Measurements from ENCODE around the gene RRAGD. TPM values are rescaled to one million over a fixed set of nuclear protein-coding genes. Genes with fewer than 3 reads are reported as not detected.

RRAGD gene
- total and polyA plus RNA-seq, 4 donors = 4.7 to 6.7 (median 5.6) TPM

DNA sequence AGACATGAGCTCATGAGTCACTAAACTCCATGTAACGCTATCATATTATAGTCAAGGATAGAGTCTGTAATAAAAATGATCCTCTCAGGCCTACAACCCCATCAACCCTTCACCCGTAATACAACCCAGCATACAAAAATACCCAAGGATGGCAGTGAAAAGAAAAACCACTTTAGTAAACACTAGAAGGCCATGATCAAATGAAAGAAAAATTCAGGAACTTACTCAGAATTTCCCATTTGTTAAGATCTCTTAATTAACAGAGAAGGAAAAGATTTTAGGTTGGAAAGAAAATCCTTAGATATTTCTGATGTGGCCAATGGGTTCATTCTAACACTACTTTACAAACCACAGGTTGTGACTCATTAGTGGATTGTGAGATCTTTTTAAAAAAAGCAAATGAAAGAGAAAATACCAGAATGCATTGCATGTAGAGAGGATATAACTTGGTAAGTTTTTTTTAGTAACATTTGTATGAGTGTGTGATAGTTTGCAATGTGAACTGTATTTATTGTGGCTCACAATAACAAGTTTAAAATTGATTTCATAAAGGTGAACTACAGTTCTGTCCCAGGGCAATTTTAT, 51.6 kb downstream of the RRAGD start:
- TF ChIP-seq, protein P1, sequence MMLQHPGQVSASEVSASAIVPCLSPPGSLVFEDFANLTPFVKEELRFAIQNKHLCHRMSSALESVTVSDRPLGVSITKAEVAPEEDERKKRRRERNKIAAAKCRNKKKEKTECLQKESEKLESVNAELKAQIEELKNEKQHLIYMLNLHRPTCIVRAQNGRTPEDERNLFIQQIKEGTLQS (IDR thresholded peaks at IDR 0.05) = no peak
- no peak for TF ChIP-seq SP1 (IDR thresholded peaks at IDR 0.05)
- TF ChIP-seq JUND (IDR thresholded peaks at IDR 0.05) = no peak
- TF ChIP-seq ZBTB33 (IDR thresholded peaks at IDR 0.05) = no peak
- TF ChIP-seq CTCF (IDR thresholded peaks at IDR 0.05; ENCODE audit: low read depth, low read length, missing input control) = no peak
- no peak for TF ChIP-seq EGR1 (IDR thresholded peaks at IDR 0.05; ENCODE audit: low read depth in 2 of 2)
- TF ChIP-seq HNF4G (IDR thresholded peaks at IDR 0.05) = no peak
- TF ChIP-seq NR2F2 (IDR thresholded peaks at IDR 0.05) = no peak
- Histone ChIP-seq H3K36me3 (ENCODE audit: control insufficient read depth in 4 of 4, insufficient read depth in 3 of 4, low read depth in 1 of 4, low read length in 3 of 4) (no peaks in the 10 kb centered on the region), H3K27ac (ENCODE audit: low read depth in 1 of 2, low read length in 2 of 2) (no peak overlapping the region), H3K27me3 (ENCODE audit: control insufficient read depth in 4 of 4, insufficient read depth in 4 of 4, low read length in 3 of 4) (no peaks in the 10 kb centered on the region), H3K9ac (ENCODE audit: low read depth in 1 of 2, low read length in 2 of 2) (no peak overlapping the region), H3K4me3 (ENCODE audit: low read depth in 1 of 3, low read length in 3 of 3) (no peak overlapping the region), H3K9me3 (ENCODE audit: control insufficient read depth in 4 of 4, low read length in 3 of 4) (no peaks in the 10 kb centered on the region), H3K4me1 (ENCODE audit: control insufficient read depth in 4 of 4, insufficient read depth in 4 of 4, low read length in 3 of 4) (peaks cover 0 to 3% (median 0%) of the 10 kb centered on the region in 4 donors)
- WGBS = 93% methylated on average over 2 of the region's 2 CpGs
- DNase-seq (ENCODE audit: low spot score) = no peak

DNA sequence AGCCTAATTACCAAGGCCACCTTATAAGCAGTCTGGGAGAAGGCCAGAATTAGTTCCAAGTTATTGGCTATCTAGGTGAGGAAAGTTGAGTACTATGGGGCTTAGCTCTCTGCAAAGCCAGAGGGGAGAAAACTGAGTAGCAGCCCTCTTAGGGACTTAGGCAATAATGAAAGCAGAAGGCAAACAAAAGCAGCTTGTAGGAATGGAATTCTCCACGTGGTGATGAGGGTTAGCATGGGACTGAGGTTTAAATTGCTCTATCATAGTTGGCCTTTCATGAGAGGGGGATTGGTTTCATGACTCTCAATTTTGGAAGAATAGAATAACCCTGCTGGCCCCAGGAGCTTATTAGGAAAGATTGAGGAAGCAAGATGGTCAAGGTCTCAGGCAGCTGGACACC, 52.5 kb downstream of the RRAGD start:
- no peaks in the 10 kb centered on the region for H3K27me3 ChIP-seq (ENCODE audit: control insufficient read depth in 4 of 4, insufficient read depth in 4 of 4, low read length in 3 of 4)
- TF ChIP-seq NR2F2 (IDR thresholded peaks at IDR 0.05) = no peak
- TF ChIP-seq HNF4A (conservative IDR thresholded peaks at IDR 0.05) = no peak
- TF ChIP-seq, protein P1 (IDR thresholded peaks at IDR 0.05) = no peak
- TF ChIP-seq CTCF (IDR thresholded peaks at IDR 0.05; ENCODE audit: low read depth, low read length, missing input control) = no peak
- TF ChIP-seq JUND (IDR thresholded peaks at IDR 0.05) = no peak
- TF ChIP-seq HNF4G (IDR thresholded peaks at IDR 0.05) = no peak
- TF ChIP-seq GABPA (IDR thresholded peaks at IDR 0.05 in 1 of 2, conservative IDR thresholded peaks at IDR 0.05 in 1 of 2) = no peak
- no peak for TF ChIP-seq EGR1 (IDR thresholded peaks at IDR 0.05; ENCODE audit: low read depth in 2 of 2)
- no peak for TF ChIP-seq RXRA (IDR thresholded peaks at IDR 0.05)
- TF ChIP-seq FOXA2 (IDR thresholded peaks at IDR 0.05) = no peak
- TF ChIP-seq, protein P2, sequence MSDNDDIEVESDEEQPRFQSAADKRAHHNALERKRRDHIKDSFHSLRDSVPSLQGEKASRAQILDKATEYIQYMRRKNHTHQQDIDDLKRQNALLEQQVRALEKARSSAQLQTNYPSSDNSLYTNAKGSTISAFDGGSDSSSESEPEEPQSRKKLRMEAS (IDR thresholded peaks at IDR 0.05) = no peak
- no peak for TF ChIP-seq RAD21 (IDR thresholded peaks at IDR 0.05)
- TF ChIP-seq ZBTB33 (IDR thresholded peaks at IDR 0.05) = no peak
- TF ChIP-seq FOXA1 (IDR thresholded peaks at IDR 0.05) = no peak
- TF ChIP-seq SP1 (IDR thresholded peaks at IDR 0.05) = no peak
- TF ChIP-seq YY1 (IDR thresholded peaks at IDR 0.05) = no peak
- TF ChIP-seq, protein P3, sequence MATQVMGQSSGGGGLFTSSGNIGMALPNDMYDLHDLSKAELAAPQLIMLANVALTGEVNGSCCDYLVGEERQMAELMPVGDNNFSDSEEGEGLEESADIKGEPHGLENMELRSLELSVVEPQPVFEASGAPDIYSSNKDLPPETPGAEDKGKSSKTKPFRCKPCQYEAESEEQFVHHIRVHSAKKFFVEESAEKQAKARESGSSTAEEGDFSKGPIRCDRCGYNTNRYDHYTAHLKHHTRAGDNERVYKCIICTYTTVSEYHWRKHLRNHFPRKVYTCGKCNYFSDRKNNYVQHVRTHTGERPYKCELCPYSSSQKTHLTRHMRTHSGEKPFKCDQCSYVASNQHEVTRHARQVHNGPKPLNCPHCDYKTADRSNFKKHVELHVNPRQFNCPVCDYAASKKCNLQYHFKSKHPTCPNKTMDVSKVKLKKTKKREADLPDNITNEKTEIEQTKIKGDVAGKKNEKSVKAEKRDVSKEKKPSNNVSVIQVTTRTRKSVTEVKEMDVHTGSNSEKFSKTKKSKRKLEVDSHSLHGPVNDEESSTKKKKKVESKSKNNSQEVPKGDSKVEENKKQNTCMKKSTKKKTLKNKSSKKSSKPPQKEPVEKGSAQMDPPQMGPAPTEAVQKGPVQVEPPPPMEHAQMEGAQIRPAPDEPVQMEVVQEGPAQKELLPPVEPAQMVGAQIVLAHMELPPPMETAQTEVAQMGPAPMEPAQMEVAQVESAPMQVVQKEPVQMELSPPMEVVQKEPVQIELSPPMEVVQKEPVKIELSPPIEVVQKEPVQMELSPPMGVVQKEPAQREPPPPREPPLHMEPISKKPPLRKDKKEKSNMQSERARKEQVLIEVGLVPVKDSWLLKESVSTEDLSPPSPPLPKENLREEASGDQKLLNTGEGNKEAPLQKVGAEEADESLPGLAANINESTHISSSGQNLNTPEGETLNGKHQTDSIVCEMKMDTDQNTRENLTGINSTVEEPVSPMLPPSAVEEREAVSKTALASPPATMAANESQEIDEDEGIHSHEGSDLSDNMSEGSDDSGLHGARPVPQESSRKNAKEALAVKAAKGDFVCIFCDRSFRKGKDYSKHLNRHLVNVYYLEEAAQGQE (IDR thresholded peaks at IDR 0.05) = no peak
- no peak for TF ChIP-seq TAF1 (conservative IDR thresholded peaks at IDR 0.05)
- H3K4me1 ChIP-seq (ENCODE audit: control insufficient read depth in 4 of 4, insufficient read depth in 4 of 4, low read length in 3 of 4) = peaks cover 0 to 3% (median 0%) of the 10 kb centered on the region in 4 donors

More for the DNA sequence above, 52.5 kb downstream of the RRAGD start:
- H3K9me3 ChIP-seq (ENCODE audit: control insufficient read depth in 4 of 4, low read length in 3 of 4) = no peaks in the 10 kb centered on the region
- WGBS = 32% methylated on average over 1 of the region's 1 CpG
- DNase-seq (ENCODE audit: low spot score) = no peak
- no peak overlapping the region for H3K27ac ChIP-seq (ENCODE audit: low read depth in 1 of 2, low read length in 2 of 2)
- no peaks in the 10 kb centered on the region for H3K36me3 ChIP-seq (ENCODE audit: control insufficient read depth in 4 of 4, insufficient read depth in 3 of 4, low read depth in 1 of 4, low read length in 3 of 4)
- H3K4me3 ChIP-seq (ENCODE audit: low read depth in 1 of 3, low read length in 3 of 3) = no peak overlapping the region
- no peak overlapping the region for H3K9ac ChIP-seq (ENCODE audit: low read depth in 1 of 2, low read length in 2 of 2)

All from liver (tissue), 9 donors.